Prostate gland (tissue), 2 donors: Measurements from ENCODE around the gene NEMF.

Source experiments
- POLR2AphosphoS5 ChIP-seq: sonication (generic); formaldehyde crosslinking; IDR thresholded peaks from one replicate; pipeline ENCODE4 v1.6.1; 2017; ENCODE audit warnings: antibody characterized with exemption
- TF ChIP-seq, protein P1 (sequence below), 4 experiments: fragments of 200-600 bp in 2 of 4; fragments of 450-650 bp in 2 of 4; sonication (generic) in 2 of 4; IDR thresholded peaks; 1 replicate in 3 of 4; 2 replicates in 1 of 4; pipeline ENCODE4 v1.5.1; 2016 to 2019; ENCODE audit warnings: antibody characterized with exemption in 4 of 4, mild to moderate bottlenecking in 2 of 4, moderate library complexity in 2 of 4

DNA sequence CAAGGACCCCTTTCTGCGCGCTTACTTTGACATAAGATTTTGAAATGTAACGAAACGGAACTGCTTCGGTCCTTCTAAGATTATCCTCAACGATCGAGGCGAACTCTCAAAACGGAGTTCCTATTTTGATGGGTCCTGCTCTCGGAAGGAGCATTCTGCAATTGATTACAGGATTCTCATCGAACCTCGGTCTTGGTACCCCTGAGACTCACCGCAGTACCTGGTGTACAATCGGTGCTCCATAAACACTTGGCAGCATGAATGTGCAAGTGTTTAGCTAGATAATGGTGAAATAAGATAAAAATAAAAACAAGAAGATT lies 530 bp upstream of the NEMF start:
- TF ChIP-seq, protein P1, sequence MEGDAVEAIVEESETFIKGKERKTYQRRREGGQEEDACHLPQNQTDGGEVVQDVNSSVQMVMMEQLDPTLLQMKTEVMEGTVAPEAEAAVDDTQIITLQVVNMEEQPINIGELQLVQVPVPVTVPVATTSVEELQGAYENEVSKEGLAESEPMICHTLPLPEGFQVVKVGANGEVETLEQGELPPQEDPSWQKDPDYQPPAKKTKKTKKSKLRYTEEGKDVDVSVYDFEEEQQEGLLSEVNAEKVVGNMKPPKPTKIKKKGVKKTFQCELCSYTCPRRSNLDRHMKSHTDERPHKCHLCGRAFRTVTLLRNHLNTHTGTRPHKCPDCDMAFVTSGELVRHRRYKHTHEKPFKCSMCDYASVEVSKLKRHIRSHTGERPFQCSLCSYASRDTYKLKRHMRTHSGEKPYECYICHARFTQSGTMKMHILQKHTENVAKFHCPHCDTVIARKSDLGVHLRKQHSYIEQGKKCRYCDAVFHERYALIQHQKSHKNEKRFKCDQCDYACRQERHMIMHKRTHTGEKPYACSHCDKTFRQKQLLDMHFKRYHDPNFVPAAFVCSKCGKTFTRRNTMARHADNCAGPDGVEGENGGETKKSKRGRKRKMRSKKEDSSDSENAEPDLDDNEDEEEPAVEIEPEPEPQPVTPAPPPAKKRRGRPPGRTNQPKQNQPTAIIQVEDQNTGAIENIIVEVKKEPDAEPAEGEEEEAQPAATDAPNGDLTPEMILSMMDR (IDR thresholded peaks at IDR 0.05), result no peak
- TF ChIP-seq POLR2AphosphoS5, result no peak
